CD1c-positive myeloid dendritic cell (primary cell): Measurements from ENCODE around the gene DNAJC5.

Experiments used
- DNase-seq: peaks from one replicate; pipeline ENCODE4 v3.0.0-alpha.2; 2016; ENCODE audit errors: extremely low spot score

DNAJC5 gene

DNA sequence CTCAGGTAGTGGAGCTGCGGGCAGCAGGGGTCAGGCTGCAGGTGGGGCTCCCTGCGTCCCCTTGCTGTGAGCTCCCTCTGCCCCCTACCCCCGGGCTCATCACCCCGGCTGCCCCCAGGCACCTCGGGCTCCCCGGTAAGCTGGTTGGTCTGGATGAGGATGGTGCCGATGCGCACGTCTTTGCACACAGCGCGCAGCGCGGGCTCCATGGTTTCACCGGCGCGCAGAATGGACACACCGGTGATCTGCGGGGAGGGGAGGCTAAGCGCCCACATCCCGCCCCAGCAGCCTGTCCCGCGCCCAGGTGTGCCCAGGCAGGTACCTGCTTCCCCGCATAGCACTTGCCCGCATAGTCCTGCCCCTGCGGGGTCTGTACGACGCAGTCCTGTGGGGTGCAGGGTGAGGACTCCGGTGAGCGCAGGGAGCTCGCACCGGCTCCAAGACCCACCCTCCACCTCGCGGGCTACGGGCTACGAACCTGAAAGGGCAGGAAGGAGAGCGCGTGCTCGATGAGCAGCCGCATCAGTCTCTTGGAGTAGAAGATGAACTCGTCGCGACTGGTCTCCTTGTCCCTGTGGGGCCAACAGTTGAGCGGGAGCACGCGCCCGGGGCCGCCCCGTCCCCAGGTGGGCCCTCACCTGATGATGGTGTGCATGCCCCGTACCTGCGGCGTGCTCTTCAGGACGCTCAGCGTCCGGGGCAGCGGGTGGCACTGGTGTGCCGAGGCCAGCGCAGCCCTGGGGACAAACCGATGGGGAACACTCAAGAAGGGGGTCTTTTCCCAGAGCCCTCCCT is 45.7 kb downstream of the DNAJC5 start:
- no peak for DNase-seq

DNA sequence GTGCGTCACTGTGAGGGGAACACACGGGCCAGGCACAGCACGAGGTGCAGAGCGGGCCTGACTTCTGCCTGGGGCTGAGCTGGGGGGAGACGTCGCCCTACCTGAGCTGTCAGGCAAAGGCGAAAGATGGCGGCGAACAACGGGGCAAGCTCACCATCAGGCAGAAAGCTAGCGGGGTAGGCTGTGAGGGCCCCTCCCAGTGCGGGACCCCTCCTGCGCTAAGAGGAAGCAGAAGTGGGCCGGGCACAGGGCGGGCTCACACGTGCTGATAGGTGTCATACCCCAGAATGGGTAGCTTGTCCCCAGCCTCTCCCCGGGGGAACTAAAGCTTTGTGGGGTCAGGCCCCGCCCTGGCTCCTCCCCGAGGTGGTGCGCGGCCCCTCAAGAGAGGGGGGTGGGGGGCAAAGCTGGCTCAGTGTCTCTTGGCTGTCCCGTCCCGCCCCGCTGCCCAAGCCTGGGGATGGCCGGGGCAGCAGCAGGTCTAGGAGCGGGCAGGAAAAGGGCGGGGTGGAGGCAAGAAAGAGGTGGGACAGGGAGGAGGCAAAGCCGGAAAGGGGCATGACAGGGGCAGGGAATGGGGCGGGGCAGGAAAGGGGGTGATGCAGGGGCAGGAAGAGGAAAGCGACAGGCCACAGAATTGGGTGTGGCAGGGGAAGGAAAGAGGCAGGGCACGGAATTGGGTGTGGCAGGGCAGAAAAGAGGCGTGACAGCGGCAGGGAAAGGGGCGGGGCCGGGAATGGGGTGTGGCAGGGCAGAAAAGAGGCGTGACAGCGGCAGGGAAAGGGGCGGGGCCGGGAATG is 46.6 kb downstream of the DNAJC5 start:
- peak; percentile 90 for DNase-seq

- peak; percentile 69 for DNase-seq
These were observed 47.5 kb downstream of the DNAJC5 start for GRCh38 chr20:63942250-63942951.

- no peak for DNase-seq
These were observed 48.3 kb downstream of the DNAJC5 start for GRCh38 chr20:63942969-63943807.

DNA sequence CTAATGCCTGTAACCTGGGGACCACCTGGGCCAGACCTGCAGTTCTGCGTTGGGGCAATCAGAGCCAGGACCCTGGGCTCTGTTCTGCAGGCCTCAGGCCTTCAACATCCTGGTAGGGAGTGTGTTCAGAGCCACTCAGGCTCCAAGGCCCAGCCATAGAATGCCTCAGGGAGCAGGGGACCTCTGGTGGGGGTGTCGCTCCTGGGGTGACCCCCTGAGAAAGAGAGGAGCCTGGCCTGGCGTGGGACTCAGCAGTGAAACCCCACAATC is 48.8 kb downstream of the DNAJC5 start:
- DNase-seq: no peak

GRCh38 chr20:63944078-63944941 is 49.4 kb downstream of the DNAJC5 start:
- no peak for DNase-seq

GRCh38 chr20:63945031-63945658 is 50.2 kb downstream of the DNAJC5 start:
- DNase-seq: no peak

GRCh38 chr20:63945921-63946920 is 51.3 kb downstream of the DNAJC5 start:
- no peak for DNase-seq

GRCh38 chr20:63946986-63947637 is 52.2 kb downstream of the DNAJC5 start:
- DNase-seq: no peak

GRCh38 chr20:63947638-63948456 is 52.9 kb downstream of the DNAJC5 start:
- DNase-seq: peak; percentile 25

DNA sequence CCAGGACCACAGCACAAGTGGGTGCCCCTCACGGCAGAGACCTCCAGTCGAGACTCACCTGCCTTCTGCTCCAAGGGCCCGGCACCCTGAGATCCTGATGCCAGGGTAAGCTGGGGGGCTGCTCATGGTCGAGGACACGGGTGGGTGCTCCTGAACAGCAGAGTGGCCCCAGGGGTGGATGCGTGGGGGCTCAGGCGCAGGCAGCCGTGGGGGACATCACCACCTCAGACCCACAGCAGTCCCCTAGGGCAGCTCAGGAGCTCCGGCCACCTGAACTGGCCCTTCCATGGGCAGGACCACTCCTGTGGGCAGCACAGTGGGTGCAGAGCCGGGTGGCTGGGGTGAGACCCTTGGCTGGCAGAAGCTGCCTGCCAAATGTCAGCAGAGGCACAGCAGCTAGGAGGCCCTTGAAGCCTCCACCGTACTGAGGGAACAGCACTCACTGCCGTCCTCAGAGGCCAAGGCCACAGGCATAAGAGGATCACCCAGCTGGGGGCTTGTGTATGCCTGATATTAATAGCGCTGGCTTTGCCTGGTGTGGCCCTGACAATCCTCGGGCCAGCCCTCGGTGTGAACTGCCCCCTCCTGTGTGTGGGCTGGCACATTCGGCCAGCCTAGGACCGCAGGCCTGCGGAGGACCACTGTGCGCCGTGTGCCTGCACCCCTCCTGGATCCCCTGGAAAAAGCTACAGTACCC is 55.9 kb downstream of the DNAJC5 start:
- no peak for DNase-seq

DNA sequence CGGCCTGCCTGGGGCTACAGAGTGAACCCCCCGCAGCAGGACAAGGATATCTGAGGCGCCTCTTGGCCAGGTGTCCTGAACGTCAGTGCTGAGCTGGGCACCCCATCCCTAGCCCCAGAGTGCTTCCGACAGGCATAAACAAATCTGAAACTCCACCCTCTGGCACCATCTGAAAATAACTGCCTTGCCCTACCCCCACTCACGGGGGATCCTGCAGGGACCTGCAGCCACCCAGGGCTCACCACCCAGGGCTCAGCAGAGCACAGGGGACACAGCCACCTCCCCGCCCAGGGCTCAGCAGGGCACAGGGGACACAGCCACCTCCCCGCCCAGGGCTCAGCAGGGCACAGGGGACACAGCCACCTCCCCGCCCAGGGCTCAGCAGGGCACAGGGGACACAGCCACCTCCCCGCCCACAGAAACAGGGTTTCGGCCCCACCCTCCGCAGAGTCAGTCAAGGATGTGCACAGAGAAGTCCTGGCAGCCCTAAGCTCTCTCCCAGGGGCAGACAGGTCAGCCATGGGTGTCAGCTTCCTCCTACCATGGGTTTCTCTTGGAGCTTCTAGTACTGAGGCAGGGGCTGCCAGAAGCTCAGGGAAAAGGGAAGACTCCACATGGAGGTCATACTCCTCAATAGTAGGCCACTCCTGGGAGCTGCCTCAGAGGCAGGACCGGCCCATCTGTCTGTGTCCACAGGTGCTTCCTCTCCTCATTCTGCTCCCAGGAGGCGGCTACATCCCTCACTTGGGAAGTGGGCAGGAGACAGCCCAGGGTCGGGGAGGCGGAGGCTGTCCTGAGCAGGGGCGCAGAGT is 56.7 kb downstream of the DNAJC5 start:
- DNase-seq: no peak

- no peak for DNase-seq
These were observed 57.2 kb downstream of the DNAJC5 start for GRCh38 chr20:63952210-63952535.

DNA sequence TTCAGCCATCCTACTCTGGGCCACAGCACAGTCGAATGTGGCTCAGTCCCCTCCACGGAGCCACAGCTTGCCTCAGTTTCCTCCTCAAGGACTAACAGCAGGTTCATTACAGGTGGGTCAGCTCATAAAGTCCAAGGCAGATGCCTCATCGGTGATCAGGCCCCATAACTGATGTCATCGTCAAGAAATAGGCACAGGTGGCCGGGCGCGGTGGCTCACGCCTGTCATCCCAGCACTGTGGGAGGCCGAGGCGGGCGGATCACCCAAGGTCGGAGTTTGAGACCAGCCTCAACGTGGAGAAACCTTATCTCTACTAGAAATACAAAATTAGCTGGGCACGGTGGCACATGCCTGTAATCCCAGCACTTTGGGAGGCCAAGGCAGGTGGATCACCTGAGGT is 57.8 kb downstream of the DNAJC5 start:
- DNase-seq: no peak

- no peak for DNase-seq
These were observed 59.0 kb downstream of the DNAJC5 start for GRCh38 chr20:63953764-63954429.
